Measurements from ENCODE around the gene KPNB1.

- TF ChIP-seq CTCF (IDR thresholded peaks at IDR 0.05) (no peak), EP300 (IDR thresholded peaks at IDR 0.05) (no peak), POLR2A (IDR thresholded peaks at IDR 0.05) (no peak)
Observed at GRCh38 chr17:47620503-47621245, 29.0 kb upstream of the KPNB1 start.

All from tibial nerve (tissue), 4 donors.